ENCODE data around the gene SRGAP2C.
"Not testable (repeated sequence)": the region's sequence is repeated elsewhere in the genome, so short reads cannot be mapped to it uniquely, and the experiment has no call there.

Gene SRGAP2C

GRCh38 chr1:121293263-121294204, 108.8 kb downstream of the SRGAP2C start:
- H3K9me3 ChIP-seq (ENCODE audit: control insufficient read depth, low read length); H3K9ac ChIP-seq (ENCODE audit: low read length); H3K27me3 ChIP-seq (replicated peaks; ENCODE audit: control insufficient read depth, insufficient read depth, low read length); DNase-seq (ENCODE audit: low read depth); H3K4me3 ChIP-seq (ENCODE audit: low read length); H3K4me1 ChIP-seq (ENCODE audit: control insufficient read depth, insufficient read depth, low read length); H3K36me3 ChIP-seq (ENCODE audit: control insufficient read depth, insufficient read depth, low read length, severe bottlenecking): not testable (repeated sequence)

- DNase-seq (ENCODE audit: low read depth); H3K9me3 ChIP-seq (ENCODE audit: control insufficient read depth, low read length); H3K4me1 ChIP-seq (ENCODE audit: control insufficient read depth, insufficient read depth, low read length); H3K4me3 ChIP-seq (ENCODE audit: low read length); H3K9ac ChIP-seq (ENCODE audit: low read length); H3K27me3 ChIP-seq (replicated peaks; ENCODE audit: control insufficient read depth, insufficient read depth, low read length); H3K36me3 ChIP-seq (ENCODE audit: control insufficient read depth, insufficient read depth, low read length, severe bottlenecking): not testable (repeated sequence)
These were observed 109.4 kb downstream of the SRGAP2C start for GRCh38 chr1:121294205-121294570.

- not testable (repeated sequence) for H3K9ac ChIP-seq (ENCODE audit: low read length); H3K4me3 ChIP-seq (ENCODE audit: low read length); H3K4me1 ChIP-seq (ENCODE audit: control insufficient read depth, insufficient read depth, low read length); H3K36me3 ChIP-seq (ENCODE audit: control insufficient read depth, insufficient read depth, low read length, severe bottlenecking); H3K9me3 ChIP-seq (ENCODE audit: control insufficient read depth, low read length); H3K27me3 ChIP-seq (replicated peaks; ENCODE audit: control insufficient read depth, insufficient read depth, low read length); DNase-seq (ENCODE audit: low read depth)
These were observed 111.8 kb downstream of the SRGAP2C start for GRCh38 chr1:121296563-121296962.

- not testable (repeated sequence) for H3K9ac ChIP-seq (ENCODE audit: low read length); H3K27me3 ChIP-seq (replicated peaks; ENCODE audit: control insufficient read depth, insufficient read depth, low read length); H3K9me3 ChIP-seq (ENCODE audit: control insufficient read depth, low read length)
These were observed 113.8 kb downstream of the SRGAP2C start for GRCh38 chr1:121298529-121298928.

GRCh38 chr1:121299514-121300149, 114.9 kb downstream of the SRGAP2C start:
- not testable (repeated sequence) for H3K27me3 ChIP-seq (replicated peaks; ENCODE audit: control insufficient read depth, insufficient read depth, low read length); H3K4me3 ChIP-seq (ENCODE audit: low read length); DNase-seq (ENCODE audit: low read depth); H3K4me1 ChIP-seq (ENCODE audit: control insufficient read depth, insufficient read depth, low read length); H3K9me3 ChIP-seq (ENCODE audit: control insufficient read depth, low read length); H3K9ac ChIP-seq (ENCODE audit: low read length); H3K36me3 ChIP-seq (ENCODE audit: control insufficient read depth, insufficient read depth, low read length, severe bottlenecking)

More at GRCh38 chr1:121298529-121298928, 113.8 kb downstream of the SRGAP2C start:
- DNase-seq (ENCODE audit: low read depth); H3K4me1 ChIP-seq (ENCODE audit: control insufficient read depth, insufficient read depth, low read length); H3K4me3 ChIP-seq (ENCODE audit: low read length); H3K36me3 ChIP-seq (ENCODE audit: control insufficient read depth, insufficient read depth, low read length, severe bottlenecking): not testable (repeated sequence)

- not testable (repeated sequence) for DNase-seq (ENCODE audit: low read depth)
These were observed 117.1 kb downstream of the SRGAP2C start for GRCh38 chr1:121301876-121302275.

GRCh38 chr1:121307759-121308158, 123.0 kb downstream of the SRGAP2C start:
- H3K9me3 ChIP-seq (ENCODE audit: control insufficient read depth, low read length), result not testable (repeated sequence)

More at GRCh38 chr1:121301876-121302275, 117.1 kb downstream of the SRGAP2C start:
- not testable (repeated sequence) for H3K36me3 ChIP-seq (ENCODE audit: control insufficient read depth, insufficient read depth, low read length, severe bottlenecking); H3K4me3 ChIP-seq (ENCODE audit: low read length); H3K4me1 ChIP-seq (ENCODE audit: control insufficient read depth, insufficient read depth, low read length); H3K9ac ChIP-seq (ENCODE audit: low read length); H3K9me3 ChIP-seq (ENCODE audit: control insufficient read depth, low read length); H3K27me3 ChIP-seq (replicated peaks; ENCODE audit: control insufficient read depth, insufficient read depth, low read length)

GRCh38 chr1:121315509-121315908, 130.7 kb downstream of the SRGAP2C start:
- not testable (repeated sequence) for H3K9ac ChIP-seq (ENCODE audit: low read length); H3K36me3 ChIP-seq (ENCODE audit: control insufficient read depth, insufficient read depth, low read length, severe bottlenecking); H3K4me3 ChIP-seq (ENCODE audit: low read length); H3K9me3 ChIP-seq (ENCODE audit: control insufficient read depth, low read length); DNase-seq (ENCODE audit: low read depth); H3K4me1 ChIP-seq (ENCODE audit: control insufficient read depth, insufficient read depth, low read length); H3K27me3 ChIP-seq (replicated peaks; ENCODE audit: control insufficient read depth, insufficient read depth, low read length)

More at GRCh38 chr1:121307759-121308158, 123.0 kb downstream of the SRGAP2C start:
- H3K4me3 ChIP-seq (ENCODE audit: low read length); H3K4me1 ChIP-seq (ENCODE audit: control insufficient read depth, insufficient read depth, low read length); H3K9ac ChIP-seq (ENCODE audit: low read length); DNase-seq (ENCODE audit: low read depth); H3K36me3 ChIP-seq (ENCODE audit: control insufficient read depth, insufficient read depth, low read length, severe bottlenecking); H3K27me3 ChIP-seq (replicated peaks; ENCODE audit: control insufficient read depth, insufficient read depth, low read length): not testable (repeated sequence)

GRCh38 chr1:121316081-121316480, 131.3 kb downstream of the SRGAP2C start:
- not testable (repeated sequence) for H3K36me3 ChIP-seq (ENCODE audit: control insufficient read depth, insufficient read depth, low read length, severe bottlenecking); H3K4me1 ChIP-seq (ENCODE audit: control insufficient read depth, insufficient read depth, low read length); DNase-seq (ENCODE audit: low read depth); H3K9me3 ChIP-seq (ENCODE audit: control insufficient read depth, low read length); H3K4me3 ChIP-seq (ENCODE audit: low read length); H3K9ac ChIP-seq (ENCODE audit: low read length); H3K27me3 ChIP-seq (replicated peaks; ENCODE audit: control insufficient read depth, insufficient read depth, low read length)

- not testable (repeated sequence) for H3K4me3 ChIP-seq (ENCODE audit: low read length); DNase-seq (ENCODE audit: low read depth); H3K4me1 ChIP-seq (ENCODE audit: control insufficient read depth, insufficient read depth, low read length); H3K9ac ChIP-seq (ENCODE audit: low read length); H3K27me3 ChIP-seq (replicated peaks; ENCODE audit: control insufficient read depth, insufficient read depth, low read length); H3K36me3 ChIP-seq (ENCODE audit: control insufficient read depth, insufficient read depth, low read length, severe bottlenecking); H3K9me3 ChIP-seq (ENCODE audit: control insufficient read depth, low read length)
These were observed 133.0 kb downstream of the SRGAP2C start for GRCh38 chr1:121317491-121318468.

- H3K27me3 ChIP-seq (replicated peaks; ENCODE audit: control insufficient read depth, insufficient read depth, low read length); H3K4me1 ChIP-seq (ENCODE audit: control insufficient read depth, insufficient read depth, low read length); H3K9ac ChIP-seq (ENCODE audit: low read length); DNase-seq (ENCODE audit: low read depth); H3K9me3 ChIP-seq (ENCODE audit: control insufficient read depth, low read length); H3K4me3 ChIP-seq (ENCODE audit: low read length); H3K36me3 ChIP-seq (ENCODE audit: control insufficient read depth, insufficient read depth, low read length, severe bottlenecking): not testable (repeated sequence)
These were observed 133.9 kb downstream of the SRGAP2C start for GRCh38 chr1:121318687-121319086.

Measured in adipocyte (in vitro differentiated cells).